ENCODE results near the gene PPIL3. TPM values are rescaled to one million over a fixed set of nuclear protein-coding genes. Genes with fewer than 3 reads are reported as not detected.

Gene PPIL3
- total RNA-seq, 1 donor from 2014 or later: 55.4 TPM

- no peak for TF ChIP-seq CTCF (IDR thresholded peaks at IDR 0.05; ENCODE audit: unreplicated experiment)
- Mint-ChIP-seq H3K27me3 (ENCODE audit: low read depth) (no peaks in the 10 kb centered on the region), H3K4me3 (no peak overlapping the region), H3K9me3 (no peaks in the 10 kb centered on the region), H3K4me1 (no peaks in the 10 kb centered on the region), H3K27ac (no peak overlapping the region), H3K36me3 (no peaks in the 10 kb centered on the region)
- DNase-seq (ENCODE audit: low spot score in 2 of 2, unreplicated experiment in 2 of 2): no peak
Observed at GRCh38 chr2:200845669-200846325, 43.1 kb downstream of the PPIL3 start.

GRCh38 chr2:200845194-200845593 lies 43.7 kb downstream of the PPIL3 start:
- H3K27me3 Mint-ChIP-seq (ENCODE audit: low read depth): no peaks in the 10 kb centered on the region
- DNase-seq (ENCODE audit: low spot score in 2 of 2, unreplicated experiment in 2 of 2): no peak
- no peak overlapping the region for H3K27ac Mint-ChIP-seq
- TF ChIP-seq CTCF (IDR thresholded peaks at IDR 0.05; ENCODE audit: unreplicated experiment): no peak
- no peaks in the 10 kb centered on the region for H3K4me1 Mint-ChIP-seq
- no peak overlapping the region for H3K4me3 Mint-ChIP-seq
- H3K9me3 Mint-ChIP-seq: no peaks in the 10 kb centered on the region
- no peaks in the 10 kb centered on the region for H3K36me3 Mint-ChIP-seq

- no peaks in the 10 kb centered on the region for H3K9me3 Mint-ChIP-seq
- DNase-seq (ENCODE audit: low spot score in 2 of 2, unreplicated experiment in 2 of 2): no peak
- TF ChIP-seq CTCF (IDR thresholded peaks at IDR 0.05; ENCODE audit: unreplicated experiment): no peak
Observed at GRCh38 chr2:200843993-200844948, 44.6 kb downstream of the PPIL3 start.

DNA sequence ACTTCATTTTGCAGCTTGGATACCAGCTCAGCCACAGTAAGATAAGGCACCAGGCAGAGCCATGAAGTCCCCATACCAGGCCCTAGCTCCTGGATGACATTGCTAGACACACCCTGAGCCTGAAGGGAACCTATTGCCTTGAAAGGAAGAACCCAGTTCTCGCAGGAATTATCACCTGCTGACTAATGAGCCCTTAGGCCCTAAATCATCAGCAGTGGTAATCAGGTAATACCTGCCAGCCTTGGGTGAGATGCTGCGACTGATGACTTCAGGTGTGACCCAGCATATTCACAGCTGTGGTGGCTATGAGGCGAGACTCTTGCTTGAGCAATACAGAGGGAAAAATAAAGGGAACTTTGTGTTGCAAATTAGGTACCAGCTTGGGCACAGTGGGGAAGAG lies 49.4 kb downstream of the PPIL3 start:
- Mint-ChIP-seq H3K36me3 (no peaks in the 10 kb centered on the region), H3K4me3 (no peak overlapping the region), H3K9me3 (peaks cover 14% of the 10 kb centered on the region), H3K4me1 (no peaks in the 10 kb centered on the region), H3K27me3 (ENCODE audit: low read depth) (no peaks in the 10 kb centered on the region), H3K27ac (no peak overlapping the region)
- DNase-seq (ENCODE audit: low spot score in 2 of 2, unreplicated experiment in 2 of 2): no peak
- no peak for TF ChIP-seq CTCF (IDR thresholded peaks at IDR 0.05; ENCODE audit: unreplicated experiment)

More at GRCh38 chr2:200843993-200844948, 44.6 kb downstream of the PPIL3 start:
- no peaks in the 10 kb centered on the region for H3K4me1 Mint-ChIP-seq
- no peaks in the 10 kb centered on the region for H3K27me3 Mint-ChIP-seq (ENCODE audit: low read depth)
- H3K4me3 Mint-ChIP-seq: no peak overlapping the region
- H3K27ac Mint-ChIP-seq: no peak overlapping the region
- H3K36me3 Mint-ChIP-seq: no peaks in the 10 kb centered on the region

DNA sequence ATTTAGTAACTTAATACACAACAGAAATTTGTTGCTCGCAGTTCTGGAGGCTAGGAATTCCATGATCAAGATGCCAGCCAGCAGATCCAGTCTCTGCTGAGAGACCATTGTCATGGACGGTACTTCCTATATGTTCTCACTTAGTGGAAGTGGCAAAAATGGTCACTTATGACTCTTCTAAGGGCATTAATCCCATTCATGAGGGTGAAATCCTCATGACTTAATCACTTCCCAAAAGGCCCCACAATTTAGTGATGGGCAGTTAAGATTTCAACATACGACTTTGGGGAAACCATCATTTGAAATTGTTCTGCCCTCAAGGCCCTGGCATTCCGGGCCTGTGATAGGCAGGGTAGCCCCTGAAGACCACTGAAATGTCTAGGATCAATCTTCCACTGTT lies 54.2 kb downstream of the PPIL3 start:
- Mint-ChIP-seq H3K4me1 (peaks cover 8% of the 10 kb centered on the region), H3K36me3 (no peaks in the 10 kb centered on the region), H3K27me3 (ENCODE audit: low read depth) (no peaks in the 10 kb centered on the region), H3K27ac (no peak overlapping the region), H3K4me3 (no peak overlapping the region), H3K9me3 (peaks cover 17% of the 10 kb centered on the region)
- DNase-seq (ENCODE audit: low spot score in 2 of 2, unreplicated experiment in 2 of 2): no peak
- no peak for TF ChIP-seq CTCF (IDR thresholded peaks at IDR 0.05; ENCODE audit: unreplicated experiment)

Data from mesothelial cell of epicardium (in vitro differentiated cells).